NCI-H1417 (cell line): ENCODE data around the gene STK32C.
A peak's percentile ranks its signal among the peaks of the same experiment; 100 is the strongest.
"Not testable (repeated sequence)": the region's sequence is repeated elsewhere in the genome, so short reads cannot be mapped to it uniquely, and the experiment has no call there.

ENCODE experiments used
- DNase-seq, 3 experiments: peaks; one replicate each; lab custom pipeline; 2025; lab: John Stamatoyannopoulos, UW

Gene STK32C

GRCh38 chr10:132307823-132308586 lies at the start of gene STK32C:
Gene STK32C, minus strand, starts transcription at chr10:132307950. Its CDS starts 117 bp downstream, at chr10:132307833.
- peak; percentile 67 to 86 (median 85) for DNase-seq

GRCh38 chr10:132356621-132357195 lies 49.0 kb upstream of the STK32C start:
- no peak for DNase-seq

- DNase-seq, result no peak
Measured at GRCh38 chr10:132355754-132356153, 48.0 kb upstream of the STK32C start.

GRCh38 chr10:132355297-132355696 lies 47.5 kb upstream of the STK32C start:
- DNase-seq, result no peak

- no peak for DNase-seq
Measured at GRCh38 chr10:132354356-132355094, 46.8 kb upstream of the STK32C start.

GRCh38 chr10:132353456-132354355 lies 46.0 kb upstream of the STK32C start:
- DNase-seq, result no peak

GRCh38 chr10:132352462-132353308 lies 44.9 kb upstream of the STK32C start:
- DNase-seq, result not testable (repeated sequence)

GRCh38 chr10:132351611-132352010 lies 43.9 kb upstream of the STK32C start:
- DNase-seq, result no peak

- no peak for DNase-seq
Measured at GRCh38 chr10:132350946-132351345, 43.2 kb upstream of the STK32C start.

- DNase-seq, result no peak
Measured at GRCh38 chr10:132350391-132350790, 42.6 kb upstream of the STK32C start.

GRCh38 chr10:132349766-132350165 lies 42.0 kb upstream of the STK32C start:
- DNase-seq, result no peak

GRCh38 chr10:132347931-132348267 lies 40.1 kb upstream of the STK32C start:
- no peak for DNase-seq

- DNase-seq, result peak in 2 of 3 experiments; percentile 22 to 57
Measured at GRCh38 chr10:132347211-132347930, 39.6 kb upstream of the STK32C start.

- DNase-seq, result no peak
Measured at GRCh38 chr10:132346806-132347205, 39.1 kb upstream of the STK32C start.

- DNase-seq, result no peak
Measured at GRCh38 chr10:132345345-132345744, 37.6 kb upstream of the STK32C start.

- no peak for DNase-seq
Measured at GRCh38 chr10:132344386-132344785, 36.6 kb upstream of the STK32C start.

GRCh38 chr10:132342553-132342952 lies 34.8 kb upstream of the STK32C start:
- no peak for DNase-seq

- no peak for DNase-seq
Measured at GRCh38 chr10:132341781-132342180, 34.0 kb upstream of the STK32C start.

- DNase-seq, result no peak
Measured at GRCh38 chr10:132341017-132341416, 33.3 kb upstream of the STK32C start.

- DNase-seq, result no peak
Measured at GRCh38 chr10:132339276-132339675, 31.5 kb upstream of the STK32C start.
